Urinary bladder (tissue), 4 donors: ENCODE results near the gene CD82. TPM values are rescaled to one million over a fixed set of nuclear protein-coding genes. Genes with fewer than 3 reads are reported as not detected.
A peak's percentile ranks its signal among the peaks of the same experiment; 100 is the strongest.

Source experiments
- DNase-seq: peaks from one replicate; pipeline ENCODE4 v3.0.0-alpha.2; 2015; ENCODE audit errors: extremely low spot score
- H3K27ac ChIP-seq: one replicate; pipeline ENCODE4 v1.5.1; 2013; ENCODE audit warnings: low read depth, mild to moderate bottlenecking, moderate library complexity
- H3K36me3 ChIP-seq: one replicate; pipeline ENCODE4 v1.6.1; 2013; ENCODE audit warnings: mild to moderate bottlenecking, moderate library complexity; ENCODE audit not compliant: insufficient read depth
- H3K4me1 ChIP-seq: one replicate; pipeline ENCODE4 v1.6.1; 2013; ENCODE audit warnings: mild to moderate bottlenecking, moderate library complexity; ENCODE audit not compliant: insufficient read depth
- H3K4me3 ChIP-seq: one replicate; pipeline ENCODE4 v1.5.1; 2013; ENCODE audit warnings: low read depth, low read length
- WGBS: extraction: QIAGEN DNeasy Blood & Tissue Kit; methylation state at CpG from one replicate; pipeline ENCODE4 v1.1.7; 2013; 5-methylcytosine and 5-hydroxymethylcytosine counted together
- polyA plus RNA-seq: library from polyadenylated mRNA; stranded (reverse); fragments of 200-250 nt; gene quantifications from one replicate; pipeline ENCODE4 v1.2.3, GENCODE V29; 2013
- total RNA-seq: library from RNA; depleted of rRNA; stranded (reverse); fragments of >200 nt; gene quantifications from one replicate; pipeline ENCODE4 v1.2.3, GENCODE V29; 2014
- donor health status: healthy with polysubstance abuse.
- donor health status: healthy.

CD82 gene, protein sequence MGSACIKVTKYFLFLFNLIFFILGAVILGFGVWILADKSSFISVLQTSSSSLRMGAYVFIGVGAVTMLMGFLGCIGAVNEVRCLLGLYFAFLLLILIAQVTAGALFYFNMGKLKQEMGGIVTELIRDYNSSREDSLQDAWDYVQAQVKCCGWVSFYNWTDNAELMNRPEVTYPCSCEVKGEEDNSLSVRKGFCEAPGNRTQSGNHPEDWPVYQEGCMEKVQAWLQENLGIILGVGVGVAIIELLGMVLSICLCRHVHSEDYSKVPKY
- total RNA-seq = 13.1 TPM
- 37.4 TPM for polyA plus RNA-seq

DNA sequence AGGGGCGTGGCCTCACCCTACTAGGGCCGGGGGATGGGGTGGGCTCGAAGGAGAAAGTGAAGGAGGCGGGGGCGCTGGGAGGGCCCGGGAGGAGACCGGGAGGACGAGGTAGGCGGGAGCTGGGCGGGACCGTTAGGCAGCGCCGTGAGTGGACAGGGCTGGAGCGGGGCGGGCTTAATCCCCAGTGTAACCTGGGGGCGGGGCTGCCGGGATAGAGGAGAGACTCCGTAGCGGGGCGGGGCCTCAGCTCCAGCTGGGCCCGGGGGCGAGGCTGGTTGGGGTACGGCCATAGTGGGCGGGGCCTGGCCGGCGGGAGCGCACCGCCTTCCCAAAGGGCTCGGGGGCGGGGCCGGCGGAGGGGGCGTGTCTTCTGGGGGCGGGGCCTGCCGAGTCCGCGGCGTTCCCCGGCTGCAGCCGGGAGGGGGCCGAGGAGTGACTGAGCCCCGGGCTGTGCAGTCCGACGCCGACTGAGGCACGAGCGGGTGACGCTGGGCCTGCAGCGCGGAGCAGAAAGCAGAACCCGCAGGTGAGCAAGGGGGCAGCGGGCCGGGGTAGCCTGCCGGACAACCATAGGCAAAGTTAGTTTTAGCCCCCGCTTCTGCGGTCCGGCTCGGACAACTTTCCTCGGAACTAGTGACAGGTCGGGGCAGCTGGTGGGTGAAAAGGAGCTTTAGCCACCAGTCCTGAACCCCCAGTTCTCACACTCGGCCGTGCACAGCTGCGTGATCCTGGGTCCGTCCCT is at the start of gene CD82:
TSS of gene CD82 (plus strand) at position 453 of the 742 bp plus-strand sequence. CDS start 29,000 bp downstream, outside the sequence.
- Histone ChIP-seq H3K36me3 (no peaks in the 10 kb centered on the region), H3K4me1 (no peaks in the 10 kb centered on the region), H3K4me3 (peak within 1 kb of the TSS; percentile 35), H3K27ac (peak within 1 kb of the TSS; percentile 97)
- DNase-seq = peak; percentile 98
- whole genome bisulfite sequencing = 2% methylated on average over 63 of the region's 64 CpGs

DNA sequence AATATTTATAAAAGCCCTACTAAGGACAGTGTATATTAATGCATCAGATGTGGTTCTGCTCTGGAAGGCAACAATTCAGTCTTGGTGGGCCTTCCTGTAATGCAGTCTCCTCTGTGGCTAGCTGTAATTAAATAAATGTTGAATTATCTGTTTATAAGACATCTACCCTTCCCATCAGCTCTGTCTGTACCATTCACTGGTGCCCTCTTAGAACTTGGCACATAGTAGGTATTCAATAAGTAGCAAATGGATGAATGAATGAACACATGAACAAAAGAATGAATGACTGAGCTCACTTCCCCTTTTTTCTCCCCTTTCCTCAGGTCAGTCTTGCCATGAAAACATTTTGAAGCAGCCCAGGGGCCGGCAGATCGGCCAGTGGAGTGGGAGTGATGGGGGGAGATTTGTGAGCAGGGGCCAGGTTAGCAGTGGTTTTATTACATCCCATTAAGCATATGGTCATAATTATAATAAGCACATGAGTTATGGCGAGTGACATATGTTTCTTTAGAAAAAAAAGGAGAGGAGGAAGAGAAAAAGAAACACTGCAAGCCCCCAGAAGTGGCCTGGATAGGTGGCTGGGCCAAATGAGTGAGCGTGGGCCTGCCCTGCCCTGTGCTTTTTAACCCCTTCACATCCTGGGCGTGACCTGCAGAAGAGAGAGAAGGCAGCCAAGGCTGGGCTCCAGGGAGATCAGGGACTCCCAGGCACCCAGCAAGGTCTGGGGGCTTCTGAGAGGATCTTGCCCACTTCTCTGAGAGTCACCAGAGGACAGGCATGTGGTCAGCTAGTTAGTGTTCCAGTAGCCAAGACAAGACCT is 48.6 kb upstream of the CD82 start:
- no peak for DNase-seq
- H3K36me3 ChIP-seq = no peaks in the 10 kb centered on the region
- H3K27ac ChIP-seq = no peak overlapping the region
- no peak overlapping the region for H3K4me3 ChIP-seq
- H3K4me1 ChIP-seq = no peaks in the 10 kb centered on the region
- 82% methylated on average over 5 of the region's 5 CpGs for WGBS

DNA sequence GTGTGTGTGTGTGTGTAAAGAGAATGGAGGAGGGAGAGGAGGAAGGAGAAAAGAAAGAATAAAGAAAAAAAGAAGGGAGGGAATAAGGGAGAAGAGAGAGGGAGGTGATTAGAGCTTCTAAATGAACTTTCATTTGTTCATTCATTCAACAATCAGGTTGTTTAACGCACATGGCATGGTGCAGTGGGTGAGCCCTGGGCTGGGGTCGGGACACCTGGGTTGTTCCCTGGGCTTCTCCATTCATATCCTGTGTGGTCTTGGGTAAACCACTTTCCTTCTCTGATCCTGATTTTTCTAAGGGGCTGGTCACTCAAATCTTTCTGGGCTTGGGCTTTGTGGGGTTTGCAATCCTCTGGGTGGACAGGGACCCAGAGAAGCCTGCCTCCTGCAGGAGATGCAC is 47.9 kb upstream of the CD82 start:
- H3K4me3 ChIP-seq = no peak overlapping the region
- WGBS = 90% methylated on average over 2 of the region's 2 CpGs
- no peak overlapping the region for H3K27ac ChIP-seq
- H3K36me3 ChIP-seq = no peaks in the 10 kb centered on the region
- H3K4me1 ChIP-seq = no peaks in the 10 kb centered on the region
- no peak for DNase-seq

DNA sequence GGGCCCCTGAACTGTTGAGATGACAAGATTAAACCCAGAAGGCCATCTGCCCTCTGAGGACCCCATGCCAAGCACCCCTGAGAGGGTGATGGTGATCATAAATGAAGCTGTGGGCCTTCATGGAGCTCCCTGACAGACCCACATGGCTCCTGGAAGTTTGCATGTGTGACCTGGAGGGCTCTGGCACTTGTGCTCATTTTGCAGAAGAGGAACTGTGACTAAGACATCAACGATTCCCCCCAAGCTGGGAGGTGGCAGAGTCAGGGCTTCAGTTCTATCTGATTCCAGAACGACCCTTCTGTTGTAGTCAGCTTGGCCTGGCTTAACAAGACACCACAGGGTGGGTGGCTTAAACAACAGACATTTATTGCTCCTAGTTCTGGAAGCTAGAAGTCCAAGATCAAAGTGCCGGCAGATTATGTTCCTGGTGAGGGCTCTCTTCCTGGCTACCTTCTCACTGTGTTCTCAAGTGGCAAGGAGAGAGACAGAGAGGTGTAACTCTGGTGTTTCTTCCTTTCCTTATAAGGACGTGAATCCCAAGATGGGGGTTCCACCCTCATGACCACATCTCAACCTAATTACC is 46.4 kb upstream of the CD82 start:
- Histone ChIP-seq H3K36me3 (no peaks in the 10 kb centered on the region), H3K4me3 (no peak overlapping the region), H3K27ac (no peak overlapping the region), H3K4me1 (no peaks in the 10 kb centered on the region)
- 81% methylated on average over 4 of the region's 4 CpGs for WGBS
- DNase-seq = no peak

DNA sequence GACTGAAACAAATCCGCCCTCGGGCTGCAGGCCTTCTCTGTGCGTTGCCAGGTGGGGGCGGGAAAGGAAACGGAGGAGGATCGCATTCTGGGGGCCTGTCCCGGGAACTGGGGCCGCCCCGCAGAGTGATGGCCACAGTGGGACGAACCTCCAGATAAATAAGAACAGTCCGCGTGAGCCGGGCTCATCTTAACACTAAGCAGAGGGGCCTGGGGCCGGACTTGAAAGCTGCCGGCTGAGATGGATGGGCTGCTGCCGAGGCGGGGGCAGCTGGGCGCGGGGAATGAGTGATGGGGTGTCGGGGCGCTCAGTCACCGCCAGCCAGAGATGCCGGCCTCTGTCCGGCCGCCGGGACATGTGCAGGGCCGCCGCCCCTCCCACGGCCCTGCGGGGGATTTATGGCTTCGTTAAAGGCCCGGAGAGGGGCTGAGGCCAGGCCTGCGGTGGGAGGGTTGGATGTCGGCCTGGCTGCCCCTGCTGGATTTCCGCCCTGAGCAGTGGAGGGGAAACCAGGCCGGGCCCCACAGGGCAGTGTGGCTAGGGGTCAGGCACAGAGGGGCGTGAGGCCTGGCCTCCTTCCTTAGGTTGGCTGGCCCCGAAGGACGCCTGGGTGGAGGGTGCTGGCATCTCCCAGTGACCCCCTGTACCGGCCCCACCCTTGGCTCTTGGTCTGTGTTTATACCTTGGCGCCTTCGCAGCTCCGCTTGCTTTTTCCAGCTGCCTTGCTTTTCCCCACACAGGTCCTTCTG is 45.3 kb upstream of the CD82 start:
- no peak overlapping the region for H3K27ac ChIP-seq
- DNase-seq = no peak
- H3K4me3 ChIP-seq = no peak overlapping the region
- H3K36me3 ChIP-seq = no peaks in the 10 kb centered on the region
- 25% methylated on average over 43 of the region's 43 CpGs for WGBS
- no peaks in the 10 kb centered on the region for H3K4me1 ChIP-seq

DNA sequence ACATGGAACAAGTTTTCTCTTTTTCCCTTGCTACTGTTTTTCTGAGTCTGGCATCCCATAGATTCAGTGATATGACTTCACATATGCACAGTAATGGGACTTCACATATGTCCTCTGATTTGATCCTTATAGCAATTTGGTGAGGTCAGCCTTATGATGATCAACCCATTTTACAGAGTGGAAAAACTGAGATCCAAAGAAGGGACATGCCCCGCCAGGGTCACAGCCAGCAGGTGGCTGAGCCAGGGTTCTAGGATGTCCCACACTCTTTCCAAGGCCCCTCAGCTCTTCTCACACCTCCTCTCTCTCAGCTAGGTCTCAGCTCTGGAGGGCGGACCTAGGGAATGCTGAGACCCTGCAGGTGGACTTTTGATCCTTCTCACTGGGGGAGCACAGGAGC is 44.3 kb upstream of the CD82 start:
- no peak overlapping the region for H3K4me3 ChIP-seq
- 99% methylated on average over 2 of the region's 2 CpGs for WGBS
- no peaks in the 10 kb centered on the region for H3K4me1 ChIP-seq
- DNase-seq = no peak
- no peak overlapping the region for H3K27ac ChIP-seq
- H3K36me3 ChIP-seq = no peaks in the 10 kb centered on the region

DNA sequence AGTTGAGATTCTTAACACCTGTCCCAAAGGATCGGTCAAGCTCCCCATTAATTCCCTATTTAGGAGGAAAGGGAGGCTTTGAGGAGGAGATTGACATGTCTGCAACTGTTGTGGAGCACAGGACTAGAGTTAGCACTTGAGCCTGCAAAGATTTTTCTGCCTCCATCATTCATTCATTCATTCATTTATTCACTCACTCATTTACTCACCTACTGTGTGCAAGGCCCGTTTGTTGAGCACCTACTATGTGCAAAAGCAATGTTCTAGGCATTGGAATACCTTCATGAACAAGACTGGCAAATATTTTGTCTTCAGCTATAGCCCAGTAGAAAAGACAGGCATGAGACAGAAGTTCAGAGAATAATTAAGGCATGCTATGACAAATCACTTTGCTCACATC is 43.2 kb upstream of the CD82 start:
- WGBS = 63% methylated on average over 2 of the region's 2 CpGs
- no peak overlapping the region for H3K27ac ChIP-seq
- no peak overlapping the region for H3K4me3 ChIP-seq
- DNase-seq = no peak
- no peaks in the 10 kb centered on the region for H3K36me3 ChIP-seq
- H3K4me1 ChIP-seq = no peaks in the 10 kb centered on the region

DNA sequence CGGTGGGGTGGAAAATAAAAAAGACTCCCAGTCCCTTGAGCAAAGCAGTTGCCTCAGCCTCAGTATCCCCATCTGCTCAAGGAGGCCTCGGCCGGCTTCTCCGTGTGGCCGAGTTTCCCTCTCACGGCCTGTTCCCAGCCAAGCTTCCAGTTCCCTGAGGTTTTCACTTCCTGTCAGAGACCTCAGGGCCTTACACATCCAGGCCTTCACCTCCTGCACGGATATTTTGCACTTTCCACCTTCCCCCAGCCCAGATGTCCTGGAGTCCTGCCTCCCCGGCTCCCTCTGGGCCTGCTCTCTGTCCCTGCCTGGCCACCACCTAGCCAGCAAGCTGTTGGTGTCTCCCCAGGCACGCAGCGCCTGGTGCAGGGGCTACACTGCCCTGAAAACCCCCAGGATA is 41.1 kb upstream of the CD82 start:
- no peak overlapping the region for H3K27ac ChIP-seq
- no peaks in the 10 kb centered on the region for H3K4me1 ChIP-seq
- no peaks in the 10 kb centered on the region for H3K36me3 ChIP-seq
- no peak overlapping the region for H3K4me3 ChIP-seq
- DNase-seq = no peak
- 84% methylated on average over 10 of the region's 10 CpGs for WGBS

DNA sequence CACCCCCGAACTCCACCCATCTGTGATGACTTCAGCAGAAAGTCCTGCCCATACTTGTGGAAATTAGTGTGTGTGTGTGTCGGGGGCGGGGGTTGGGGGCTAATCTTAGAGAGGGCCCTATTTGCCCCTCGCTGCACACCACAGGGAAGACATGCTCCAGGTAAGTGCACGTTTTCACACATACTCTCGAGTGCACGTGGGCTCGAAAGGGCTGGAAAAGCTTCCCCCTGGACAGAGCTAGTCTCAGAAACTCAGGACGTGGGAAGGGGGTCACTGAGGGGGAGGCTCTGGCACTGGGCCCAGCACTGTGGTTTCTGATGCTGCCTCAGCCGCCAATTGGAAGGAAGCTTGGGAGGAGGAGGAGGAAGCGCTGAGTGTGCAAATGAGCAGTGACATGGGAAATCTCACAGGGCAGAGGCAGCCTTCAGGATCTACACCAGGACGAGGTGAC is 40.7 kb upstream of the CD82 start:
- WGBS = 78% methylated on average over 12 of the region's 12 CpGs
- no peaks in the 10 kb centered on the region for H3K36me3 ChIP-seq
- no peaks in the 10 kb centered on the region for H3K4me1 ChIP-seq
- no peak for DNase-seq
- no peak overlapping the region for H3K4me3 ChIP-seq
- H3K27ac ChIP-seq = no peak overlapping the region

DNA sequence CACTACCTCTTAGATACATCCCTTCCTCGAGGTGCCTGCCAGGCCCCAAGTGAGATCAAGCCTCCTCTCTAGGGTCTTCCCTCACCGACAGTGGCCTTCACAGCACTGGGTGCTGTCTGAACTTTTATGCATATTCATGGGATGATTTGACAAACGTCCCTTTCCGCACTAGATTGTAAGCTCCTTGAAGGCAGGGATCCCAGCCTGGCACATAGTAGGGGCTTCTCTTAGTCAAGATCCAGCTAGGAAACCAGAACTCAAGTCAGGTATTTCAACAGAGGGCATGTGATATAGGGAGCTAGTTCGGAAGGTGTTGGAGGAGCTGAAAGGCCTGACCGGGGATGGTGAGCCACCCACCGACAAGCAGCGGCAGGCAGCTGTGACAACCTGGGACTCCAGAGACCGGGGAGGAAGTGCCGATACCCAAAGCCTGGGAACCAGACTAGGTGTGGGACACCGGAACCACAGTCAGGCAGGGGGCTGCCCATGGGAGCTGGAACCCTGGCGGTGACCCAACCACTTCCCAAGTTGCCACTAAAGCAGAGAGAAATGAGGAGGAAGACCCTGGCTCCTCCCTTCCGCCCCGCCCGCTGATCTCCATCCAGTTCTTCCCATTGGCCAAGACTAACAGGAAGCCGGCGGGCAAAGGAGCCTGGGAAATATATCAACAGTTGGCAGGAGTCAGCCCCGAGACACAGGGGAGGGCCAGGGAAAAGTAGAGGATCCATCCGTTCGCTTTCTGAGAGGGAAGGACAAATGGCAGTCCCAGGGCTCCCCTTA is 39.8 kb upstream of the CD82 start:
- Histone ChIP-seq H3K4me3 (no peak overlapping the region), H3K27ac (no peak overlapping the region), H3K4me1 (no peaks in the 10 kb centered on the region), H3K36me3 (no peaks in the 10 kb centered on the region)
- no peak for DNase-seq
- WGBS = 94% methylated on average over 20 of the region's 20 CpGs

DNA sequence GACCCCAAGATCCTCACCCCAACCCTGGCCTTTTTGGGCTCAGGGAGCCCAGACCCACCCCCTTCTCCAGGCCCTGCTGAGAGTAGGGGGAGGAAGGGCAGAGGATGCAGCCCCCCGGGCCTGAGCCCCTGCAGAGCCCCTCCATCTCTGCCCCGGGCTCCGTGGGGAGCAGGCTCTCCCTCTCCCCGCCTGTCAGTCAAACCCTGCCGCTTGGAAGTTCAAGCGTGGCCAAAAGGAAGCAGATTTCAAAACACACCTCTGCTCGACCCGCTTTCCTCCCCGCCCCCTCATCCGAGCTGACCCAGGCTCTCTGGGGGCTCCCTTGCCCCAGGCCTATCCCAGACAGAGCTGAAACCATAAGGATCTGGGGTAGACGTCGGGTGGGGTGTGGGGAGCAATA is 39.0 kb upstream of the CD82 start:
- no peak overlapping the region for H3K27ac ChIP-seq
- H3K4me3 ChIP-seq = no peak overlapping the region
- WGBS = 79% methylated on average over 12 of the region's 12 CpGs
- no peak for DNase-seq
- H3K4me1 ChIP-seq = no peaks in the 10 kb centered on the region
- H3K36me3 ChIP-seq = no peaks in the 10 kb centered on the region

DNA sequence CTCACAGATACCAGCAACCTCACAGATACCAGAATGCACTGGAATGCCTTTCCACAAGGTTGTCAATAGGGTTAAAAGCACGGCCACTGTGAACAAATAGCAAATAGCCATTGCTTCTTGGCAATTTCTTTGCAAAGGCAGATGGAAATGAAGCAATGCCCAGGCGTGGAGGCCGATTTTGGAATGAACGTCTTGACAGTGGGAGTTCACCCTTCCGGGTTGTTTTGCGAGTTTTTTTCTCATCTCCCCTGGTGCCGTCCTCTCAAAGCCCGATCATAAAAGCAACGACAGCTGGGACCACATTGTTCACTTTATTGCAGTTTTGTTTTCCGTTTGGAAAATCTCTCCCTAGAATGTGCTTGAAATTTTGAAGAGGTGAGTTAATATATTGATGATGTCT is 38.0 kb upstream of the CD82 start:
- Histone ChIP-seq H3K4me1 (no peaks in the 10 kb centered on the region), H3K36me3 (no peaks in the 10 kb centered on the region), H3K4me3 (no peak overlapping the region), H3K27ac (no peak overlapping the region)
- WGBS = 59% methylated on average over 10 of the region's 10 CpGs
- DNase-seq = no peak
